HL-60 (cell line): ENCODE results near the gene PACSIN1.

ENCODE experiments used
- POLR2AphosphoS5 ChIP-seq: IDR thresholded peaks from 2 replicates; pipeline ENCODE4 v1.6.1; 2012; ENCODE audit warnings: low read depth
- TF ChIP-seq, protein P1 (sequence below): IDR thresholded peaks from one replicate; pipeline ENCODE4 v1.5.1; 2011; ENCODE audit warnings: low read length, control low read depth, inconsistent platforms; ENCODE audit not compliant: insufficient read depth

DNA sequence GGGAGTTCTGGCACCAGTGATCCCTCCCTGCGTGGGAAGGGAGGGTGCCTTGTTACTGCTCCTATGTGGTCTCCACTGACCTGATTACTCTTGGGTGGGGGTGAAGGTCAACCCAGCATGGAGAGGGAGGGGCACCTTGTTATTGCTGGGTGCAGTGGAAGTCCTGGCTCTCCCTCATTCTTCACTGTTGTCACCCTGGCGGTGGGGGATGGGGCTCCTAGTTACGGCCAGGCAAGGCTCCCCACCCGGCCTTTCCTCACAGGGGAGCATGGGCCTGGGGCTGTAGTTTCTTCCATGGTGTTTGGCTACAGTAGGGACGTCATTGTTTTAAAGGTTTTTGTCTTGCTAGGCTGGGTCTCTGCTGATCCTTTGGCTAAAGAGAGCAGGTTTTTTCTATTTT, 40.8 kb downstream of the PACSIN1 start:
- TF ChIP-seq, protein P1, sequence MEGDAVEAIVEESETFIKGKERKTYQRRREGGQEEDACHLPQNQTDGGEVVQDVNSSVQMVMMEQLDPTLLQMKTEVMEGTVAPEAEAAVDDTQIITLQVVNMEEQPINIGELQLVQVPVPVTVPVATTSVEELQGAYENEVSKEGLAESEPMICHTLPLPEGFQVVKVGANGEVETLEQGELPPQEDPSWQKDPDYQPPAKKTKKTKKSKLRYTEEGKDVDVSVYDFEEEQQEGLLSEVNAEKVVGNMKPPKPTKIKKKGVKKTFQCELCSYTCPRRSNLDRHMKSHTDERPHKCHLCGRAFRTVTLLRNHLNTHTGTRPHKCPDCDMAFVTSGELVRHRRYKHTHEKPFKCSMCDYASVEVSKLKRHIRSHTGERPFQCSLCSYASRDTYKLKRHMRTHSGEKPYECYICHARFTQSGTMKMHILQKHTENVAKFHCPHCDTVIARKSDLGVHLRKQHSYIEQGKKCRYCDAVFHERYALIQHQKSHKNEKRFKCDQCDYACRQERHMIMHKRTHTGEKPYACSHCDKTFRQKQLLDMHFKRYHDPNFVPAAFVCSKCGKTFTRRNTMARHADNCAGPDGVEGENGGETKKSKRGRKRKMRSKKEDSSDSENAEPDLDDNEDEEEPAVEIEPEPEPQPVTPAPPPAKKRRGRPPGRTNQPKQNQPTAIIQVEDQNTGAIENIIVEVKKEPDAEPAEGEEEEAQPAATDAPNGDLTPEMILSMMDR, result no peak
- no peak for TF ChIP-seq POLR2AphosphoS5
